H9 (cell line): ENCODE data around the gene SLC15A5. TPM values are rescaled to one million over a fixed set of nuclear protein-coding genes. Genes with fewer than 3 reads are reported as not detected.

Source experiments
- DNase-seq: peaks from one replicate; pipeline ENCODE4 v3.0.0-alpha.2; 2017
- H2AFZ ChIP-seq: one replicate; pipeline ENCODE4 v1.6.1; 2013; ENCODE audit warnings: mild to moderate bottlenecking, low read length, control low read depth, moderate library complexity
- H2AK5ac ChIP-seq: 2 replicates; pipeline ENCODE4 v1.6.1; 2013; ENCODE audit warnings: low read length, control low read depth, mixed read lengths; ENCODE audit not compliant: insufficient read length
- H2BK120ac ChIP-seq: one replicate; pipeline ENCODE4 v1.6.1; 2013; ENCODE audit warnings: low read depth, mild to moderate bottlenecking, low read length, control low read depth, inconsistent platforms; ENCODE audit not compliant: poor library complexity, severe bottlenecking
- H2BK12ac ChIP-seq: 2 replicates; pipeline ENCODE4 v1.6.1; 2013; ENCODE audit warnings: low read length, control low read depth, mixed read lengths, low read depth; ENCODE audit not compliant: insufficient read length
- H2BK15ac ChIP-seq: 2 replicates; pipeline ENCODE4 v1.6.1; 2013; ENCODE audit warnings: low read depth, low read length, control low read depth
- H2BK20ac ChIP-seq: one replicate; pipeline ENCODE4 v1.6.1; 2013; ENCODE audit warnings: low read depth, mild to moderate bottlenecking, low read length, control low read depth, inconsistent platforms; ENCODE audit not compliant: poor library complexity, severe bottlenecking
- H2BK5ac ChIP-seq: 2 replicates; pipeline ENCODE4 v1.6.1; 2013; ENCODE audit warnings: low read length, control low read depth, mixed read lengths; ENCODE audit not compliant: insufficient read length
- H3K14ac ChIP-seq: 2 replicates; pipeline ENCODE4 v1.6.1; 2013; ENCODE audit warnings: low read length, control low read depth; ENCODE audit not compliant: insufficient read depth
- H3K18ac ChIP-seq: 2 replicates; pipeline ENCODE4 v1.6.1; 2013; ENCODE audit warnings: low read depth, mild to moderate bottlenecking, mixed read lengths, low read length, control low read depth; ENCODE audit not compliant: insufficient read length
- H3K23ac ChIP-seq: 2 replicates; pipeline ENCODE4 v1.6.1; 2013; ENCODE audit warnings: low read length, control low read depth, mixed read lengths, low read depth; ENCODE audit not compliant: insufficient read length
- H3K23me2 ChIP-seq: 2 replicates; pipeline ENCODE4 v1.6.1; 2013; ENCODE audit warnings: low read depth, mild to moderate bottlenecking, mixed read lengths, low read length, control low read depth; ENCODE audit not compliant: insufficient read length, poor library complexity, severe bottlenecking
- H3K27ac ChIP-seq: 2 replicates; pipeline ENCODE4 v1.5.1; 2013; ENCODE audit warnings: low read length, control low read depth, mixed read lengths, low read depth; ENCODE audit not compliant: insufficient read length
- H3K27me3 ChIP-seq: 2 replicates; pipeline ENCODE4 v1.6.1; 2013; ENCODE audit warnings: low read length, control low read depth, inconsistent platforms; ENCODE audit not compliant: insufficient read depth
- H3K4ac ChIP-seq: 2 replicates; pipeline ENCODE4 v1.6.1; 2013; ENCODE audit warnings: low read depth, mild to moderate bottlenecking, control low read depth, inconsistent platforms, low read length, moderate library complexity
- H3K4me1 ChIP-seq: 2 replicates; pipeline ENCODE4 v1.6.1; 2013; ENCODE audit warnings: low read length, control low read depth, inconsistent platforms; ENCODE audit not compliant: insufficient read depth
- H3K4me2 ChIP-seq: 2 replicates; pipeline ENCODE4 v1.6.1; 2013; ENCODE audit warnings: low read length, control low read depth, mixed read lengths; ENCODE audit not compliant: insufficient read length, insufficient read depth
- H3K56ac ChIP-seq: 2 replicates; pipeline ENCODE4 v1.6.1; 2013; ENCODE audit warnings: low read depth, mild to moderate bottlenecking, mixed read lengths, low read length, control low read depth; ENCODE audit not compliant: insufficient read length
- H3K79me1 ChIP-seq: 2 replicates; pipeline ENCODE4 v1.6.1; 2013; ENCODE audit warnings: low read depth, mild to moderate bottlenecking, moderate library complexity, low read length, control low read depth, inconsistent platforms; ENCODE audit not compliant: insufficient read depth, poor library complexity, severe bottlenecking
- H3K79me2 ChIP-seq: 2 replicates; pipeline ENCODE4 v1.6.1; 2013; ENCODE audit warnings: low read length, control low read depth, inconsistent platforms; ENCODE audit not compliant: insufficient read depth
- H3K9ac ChIP-seq: 2 replicates; pipeline ENCODE4 v1.6.1; 2013; ENCODE audit warnings: low read length, control low read depth, mixed read lengths; ENCODE audit not compliant: insufficient read length; ENCODE audit errors: extremely low read depth
- H3K9me3 ChIP-seq: one replicate; pipeline ENCODE4 v1.6.1; 2013; ENCODE audit warnings: low read depth, low read length, inconsistent platforms; ENCODE audit not compliant: control insufficient read depth
- H3T11ph ChIP-seq: one replicate; pipeline ENCODE4 v1.6.1; 2013; ENCODE audit warnings: mild to moderate bottlenecking, low read length, control low read depth, inconsistent platforms
- H4K20me1 ChIP-seq: one replicate; pipeline ENCODE4 v1.6.1; 2013; ENCODE audit not compliant: control insufficient read depth, insufficient read length, insufficient read depth
- H4K5ac ChIP-seq: 2 replicates; pipeline ENCODE4 v1.6.1; 2013; ENCODE audit warnings: low read depth, mild to moderate bottlenecking, mixed read lengths, low read length, control low read depth; ENCODE audit not compliant: insufficient read length
- H4K8ac ChIP-seq: replicated peaks from 2 replicates; pipeline ENCODE4 v1.6.1; 2013; ENCODE audit warnings: low read length, control low read depth, mixed read lengths, low read depth; ENCODE audit not compliant: insufficient read length
- H4K91ac ChIP-seq: 2 replicates; pipeline ENCODE4 v1.6.1; 2013; ENCODE audit warnings: low read depth, mild to moderate bottlenecking, moderate library complexity, mixed read lengths, low read length, control low read depth; ENCODE audit not compliant: insufficient read length
- H3K27ac Mint-ChIP-seq, 3 experiments: 2 replicates in 2 of 3; 3 replicates in 1 of 3; pipeline ENCODE4 v1.8.0; 2020 to 2021; ENCODE audit warnings: mixed read lengths in 3 of 3, mild to moderate bottlenecking in 1 of 3, moderate library complexity in 1 of 3
- H3K27me3 Mint-ChIP-seq: 2 replicates; pipeline ENCODE4 v1.8.0; 2021; ENCODE audit warnings: low read depth, mild to moderate bottlenecking, moderate library complexity, mixed read lengths
- H3K36me3 Mint-ChIP-seq, 3 experiments: 2 replicates in 2 of 3; 3 replicates in 1 of 3; pipeline ENCODE4 v1.8.0; 2020 to 2021; ENCODE audit warnings: low read depth in 3 of 3, mixed read lengths in 3 of 3; ENCODE audit not compliant: insufficient read depth in 1 of 3
- H3K4me1 Mint-ChIP-seq, 2 experiments: 2 replicates each; pipeline ENCODE4 v1.8.0; 2020; ENCODE audit warnings: mixed read lengths in 2 of 2
- H3K4me3 Mint-ChIP-seq, 2 experiments: 2 replicates in 1 of 2; 3 replicates in 1 of 2; pipeline ENCODE4 v1.8.0; 2020 to 2021; ENCODE audit warnings: mild to moderate bottlenecking in 2 of 2, mixed read lengths in 2 of 2, moderate library complexity in 1 of 2
- H3K9me3 Mint-ChIP-seq, 2 experiments: 2 replicates in 1 of 2; 3 replicates in 1 of 2; pipeline ENCODE4 v1.8.0; 2020; ENCODE audit warnings: mild to moderate bottlenecking in 2 of 2, mixed read lengths in 2 of 2, moderate library complexity in 1 of 2
- WGBS: extraction: QIAGEN DNeasy Blood & Tissue Kit; methylation state at CpG from one replicate; pipeline ENCODE4 v1.1.7; 2013; ENCODE audit warnings: missing lambda C conversion rate, low lambda C conversion rate, mixed read lengths; ENCODE audit not compliant: insufficient read length; ENCODE audit errors: extremely low coverage; 5-methylcytosine and 5-hydroxymethylcytosine counted together
- total RNA-seq: library from RNA; stranded (reverse); gene quantifications from 2 replicates; pipeline ENCODE4 v1.2.1, GENCODE V29; 2021
- TF ChIP-seq, protein P1 (sequence below): fragments of 200-600 bp; sonication (generic); conservative IDR thresholded peaks from 3 replicates; pipeline ENCODE4 v1.8.0; 2021; ENCODE audit warnings: antibody characterized with exemption, mild to moderate bottlenecking

SLC15A5 gene
- total RNA-seq, 1 experiment from 2014 or later = not detected

DNA sequence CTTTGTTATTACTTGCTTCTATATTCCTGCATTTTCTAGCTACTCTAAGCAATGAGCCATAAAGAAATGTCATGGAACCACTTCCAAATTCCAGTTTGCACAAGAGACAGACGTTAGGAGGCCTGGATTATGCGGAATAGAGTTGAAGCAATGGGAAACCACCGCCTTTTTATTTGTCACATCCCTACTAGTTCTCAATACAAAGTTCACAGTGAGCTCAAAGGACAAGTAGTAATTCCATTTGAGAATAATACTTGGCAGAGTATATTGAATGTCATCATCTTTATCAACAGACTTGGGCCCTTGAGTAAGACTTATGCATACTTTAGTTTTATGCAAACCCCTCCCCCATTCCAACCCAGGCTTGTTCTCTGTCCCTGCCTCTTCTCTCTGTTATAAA lies 3.7 kb upstream of the SLC15A5 start:
- DNase-seq = no peak
- H3T11ph ChIP-seq = no peak overlapping the region

More for the DNA sequence above, 3.7 kb upstream of the SLC15A5 start:
- Mint-ChIP-seq H3K27ac (no peak overlapping the region), H3K27me3 (no peaks in the 10 kb centered on the region), H3K36me3 (no peaks in the 10 kb centered on the region), H3K9me3 (no peaks in the 10 kb centered on the region), H3K4me1 (peaks cover 3 to 4% of the 10 kb centered on the region in 2 experiments; a peak in 2 of 4 replicates), H3K4me3 (no peak overlapping the region)
- H3K79me2 ChIP-seq = no peaks in the 10 kb centered on the region
- H3K27ac ChIP-seq = no peak overlapping the region
- H3K27me3 ChIP-seq = no peaks in the 10 kb centered on the region
- TF ChIP-seq, protein P1, sequence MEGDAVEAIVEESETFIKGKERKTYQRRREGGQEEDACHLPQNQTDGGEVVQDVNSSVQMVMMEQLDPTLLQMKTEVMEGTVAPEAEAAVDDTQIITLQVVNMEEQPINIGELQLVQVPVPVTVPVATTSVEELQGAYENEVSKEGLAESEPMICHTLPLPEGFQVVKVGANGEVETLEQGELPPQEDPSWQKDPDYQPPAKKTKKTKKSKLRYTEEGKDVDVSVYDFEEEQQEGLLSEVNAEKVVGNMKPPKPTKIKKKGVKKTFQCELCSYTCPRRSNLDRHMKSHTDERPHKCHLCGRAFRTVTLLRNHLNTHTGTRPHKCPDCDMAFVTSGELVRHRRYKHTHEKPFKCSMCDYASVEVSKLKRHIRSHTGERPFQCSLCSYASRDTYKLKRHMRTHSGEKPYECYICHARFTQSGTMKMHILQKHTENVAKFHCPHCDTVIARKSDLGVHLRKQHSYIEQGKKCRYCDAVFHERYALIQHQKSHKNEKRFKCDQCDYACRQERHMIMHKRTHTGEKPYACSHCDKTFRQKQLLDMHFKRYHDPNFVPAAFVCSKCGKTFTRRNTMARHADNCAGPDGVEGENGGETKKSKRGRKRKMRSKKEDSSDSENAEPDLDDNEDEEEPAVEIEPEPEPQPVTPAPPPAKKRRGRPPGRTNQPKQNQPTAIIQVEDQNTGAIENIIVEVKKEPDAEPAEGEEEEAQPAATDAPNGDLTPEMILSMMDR = no peak
- no peak overlapping the region for H4K8ac ChIP-seq
- no peak overlapping the region for H3K4ac ChIP-seq
- H2BK5ac ChIP-seq = no peak overlapping the region
- no peak overlapping the region for H2AK5ac ChIP-seq
- no peak overlapping the region for H3K4me2 ChIP-seq
- H3K56ac ChIP-seq = no peak overlapping the region
- H2BK12ac ChIP-seq = no peak overlapping the region
- H2BK20ac ChIP-seq = no peak overlapping the region
- H4K20me1 ChIP-seq = no peaks in the 10 kb centered on the region
- H3K14ac ChIP-seq = no peak overlapping the region
- WGBS = no CpG with 5 or more reads among the region's 3 CpGs
- no peak overlapping the region for H2BK120ac ChIP-seq
- H4K5ac ChIP-seq = no peak overlapping the region
- no peak overlapping the region for H2AFZ ChIP-seq
- no peak overlapping the region for H3K23ac ChIP-seq
- H3K9me3 ChIP-seq = no peaks in the 10 kb centered on the region
- no peak overlapping the region for H4K91ac ChIP-seq
- H3K23me2 ChIP-seq = no peaks in the 10 kb centered on the region
- no peaks in the 10 kb centered on the region for H3K4me1 ChIP-seq
- H3K9ac ChIP-seq = no peak overlapping the region
- no peaks in the 10 kb centered on the region for H3K79me1 ChIP-seq
- H2BK15ac ChIP-seq = no peak overlapping the region
- H3K18ac ChIP-seq = no peak overlapping the region
